ENCODE data around the gene MEF2C. TPM values are rescaled to one million over a fixed set of nuclear protein-coding genes. Genes with fewer than 3 reads are reported as not detected.

Gene MEF2C
- total and polyA plus RNA-seq, 4 donors: 2.8 to 15.9 (median 10.1) TPM

GRCh38 chr5:88734983-88735382, 148.0 kb downstream of the MEF2C start:
- H3K9me3 ChIP-seq (ENCODE audit: control insufficient read depth in 4 of 4, low read length in 3 of 4): no peaks in the 10 kb centered on the region
- H3K4me1 ChIP-seq (ENCODE audit: control insufficient read depth in 4 of 4, insufficient read depth in 4 of 4, low read length in 3 of 4): peaks cover 0 to 4% (median 0%) of the 10 kb centered on the region in 4 donors
- peak overlapping the region; percentile 20 to 26 for H3K27ac ChIP-seq (ENCODE audit: low read depth in 1 of 2, low read length in 2 of 2)
- TF ChIP-seq RXRA (IDR thresholded peaks at IDR 0.05) (no peak), NR2F2 (IDR thresholded peaks at IDR 0.05) (no peak), FOXA2 (IDR thresholded peaks at IDR 0.05) (no peak), SP1 (IDR thresholded peaks at IDR 0.05) (no peak), YY1 (IDR thresholded peaks at IDR 0.05) (no peak), FOXA1 (IDR thresholded peaks at IDR 0.05) (no peak), HNF4G (IDR thresholded peaks at IDR 0.05) (no peak), MAX (IDR thresholded peaks at IDR 0.05) (no peak), ZBTB33 (IDR thresholded peaks at IDR 0.05) (no peak), CTCF (IDR thresholded peaks at IDR 0.05; ENCODE audit: low read depth, low read length, missing input control) (no peak), EGR1 (IDR thresholded peaks at IDR 0.05; ENCODE audit: low read depth in 2 of 2) (no peak), REST (IDR thresholded peaks at IDR 0.05) (no peak), TAF1 (conservative IDR thresholded peaks at IDR 0.05) (no peak), JUND (IDR thresholded peaks at IDR 0.05) (no peak), HNF4A (conservative IDR thresholded peaks at IDR 0.05) (no peak)
- no peaks in the 10 kb centered on the region for H3K36me3 ChIP-seq (ENCODE audit: control insufficient read depth in 4 of 4, insufficient read depth in 3 of 4, low read depth in 1 of 4, low read length in 3 of 4)
- H3K27me3 ChIP-seq (ENCODE audit: control insufficient read depth in 4 of 4, insufficient read depth in 4 of 4, low read length in 3 of 4): peaks cover 0 to 4% (median 0%) of the 10 kb centered on the region in 4 donors
- WGBS: 77% methylated on average over 7 of the region's 7 CpGs
- no peak for DNase-seq (ENCODE audit: low spot score)
- no peak overlapping the region for H3K9ac ChIP-seq (ENCODE audit: low read depth in 1 of 2, low read length in 2 of 2)
- no peak overlapping the region for H3K4me3 ChIP-seq (ENCODE audit: low read depth in 1 of 3, low read length in 3 of 3)

GRCh38 chr5:88734191-88734640, 148.8 kb downstream of the MEF2C start:
- H3K9ac ChIP-seq (ENCODE audit: low read depth in 1 of 2, low read length in 2 of 2): no peak overlapping the region

More at GRCh38 chr5:88734191-88734640, 148.8 kb downstream of the MEF2C start:
- 67% methylated on average over 6 of the region's 6 CpGs for WGBS
- Histone ChIP-seq H3K27ac (ENCODE audit: low read depth in 1 of 2, low read length in 2 of 2) (peak overlapping the region; percentile 40 to 53), H3K36me3 (ENCODE audit: control insufficient read depth in 4 of 4, insufficient read depth in 3 of 4, low read depth in 1 of 4, low read length in 3 of 4) (no peaks in the 10 kb centered on the region), H3K4me3 (ENCODE audit: low read depth in 1 of 3, low read length in 3 of 3) (no peak overlapping the region), H3K9me3 (ENCODE audit: control insufficient read depth in 4 of 4, low read length in 3 of 4) (no peaks in the 10 kb centered on the region), H3K27me3 (ENCODE audit: control insufficient read depth in 4 of 4, insufficient read depth in 4 of 4, low read length in 3 of 4) (peaks cover 0 to 4% (median 0%) of the 10 kb centered on the region in 4 donors), H3K4me1 (ENCODE audit: control insufficient read depth in 4 of 4, insufficient read depth in 4 of 4, low read length in 3 of 4) (peaks cover 0 to 4% (median 0%) of the 10 kb centered on the region in 4 donors)
- no peak for DNase-seq (ENCODE audit: low spot score)
- peak; percentile 14 for TF ChIP-seq YY1 (IDR thresholded peaks at IDR 0.05)
- TF ChIP-seq SP1 (IDR thresholded peaks at IDR 0.05): no peak
- TF ChIP-seq RAD21 (IDR thresholded peaks at IDR 0.05): peak; percentile 8 to 18
- TF ChIP-seq EGR1 (IDR thresholded peaks at IDR 0.05; ENCODE audit: low read depth in 2 of 2): no peak
- no peak for TF ChIP-seq RXRA (IDR thresholded peaks at IDR 0.05)
